Measurements from ENCODE around the gene EPHB3.

The EPHB3 gene

DNA sequence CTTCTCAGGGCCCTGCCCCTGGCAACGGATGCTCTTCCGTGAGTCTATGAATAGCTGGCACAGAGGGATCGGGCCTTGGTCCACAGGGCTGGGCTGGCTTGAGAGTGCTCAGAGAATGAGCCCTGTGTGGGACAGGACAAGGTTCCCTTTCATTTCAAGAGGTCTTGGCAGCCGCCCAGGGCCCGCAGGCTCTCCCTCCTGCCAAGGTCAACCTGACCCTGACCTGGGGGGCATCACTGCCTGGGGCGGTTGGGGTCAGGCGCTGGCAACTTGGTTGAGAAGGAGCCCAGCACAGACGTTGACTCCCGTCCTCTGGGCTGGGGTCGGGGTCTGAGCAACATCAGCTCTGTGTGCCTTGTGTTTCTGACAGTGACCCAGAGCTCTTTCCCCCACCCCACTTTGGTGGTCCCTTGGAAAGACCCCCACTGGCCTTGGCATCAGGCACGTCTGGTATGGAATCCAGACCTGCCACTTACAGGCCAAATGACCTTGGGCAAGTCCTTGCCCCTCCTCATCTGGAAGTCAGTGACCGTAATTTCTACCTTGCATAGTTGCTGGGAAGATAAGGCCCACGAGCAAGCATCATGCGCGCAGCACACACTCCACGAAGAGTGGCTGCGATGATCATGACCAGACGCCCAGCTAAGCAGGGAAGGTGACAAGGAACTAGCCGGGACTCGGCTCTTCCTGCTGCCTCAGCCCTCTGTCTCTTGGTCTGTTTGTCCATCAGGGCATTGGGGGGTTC lies 36.4 kb downstream of the EPHB3 start:
- peaks cover 16% of the 10 kb centered on the region for H3K4me1 ChIP-seq (ENCODE audit: insufficient read depth, low read length)
- no peak overlapping the region for H3K9ac ChIP-seq (ENCODE audit: low read length)
- H3K27me3 ChIP-seq (ENCODE audit: control insufficient read depth in 1 of 2, insufficient read depth in 2 of 2, low read length in 2 of 2), result peaks cover 6 to 10% of the 10 kb centered on the region in 2 donors
- H3K9me3 ChIP-seq (ENCODE audit: low read length), result no peaks in the 10 kb centered on the region
- no peaks in the 10 kb centered on the region for H3K36me3 ChIP-seq (ENCODE audit: insufficient read depth, low read length)
- no peak overlapping the region for H3K27ac ChIP-seq (ENCODE audit: low read depth, low read length)
- no peak overlapping the region for H3K4me3 ChIP-seq (ENCODE audit: low read depth in 1 of 2, low read length in 2 of 2)

- Histone ChIP-seq H3K9me3 (ENCODE audit: low read length) (no peaks in the 10 kb centered on the region), H3K36me3 (ENCODE audit: insufficient read depth, low read length) (no peaks in the 10 kb centered on the region), H3K4me1 (ENCODE audit: insufficient read depth, low read length) (peaks cover 10% of the 10 kb centered on the region), H3K9ac (ENCODE audit: low read length) (no peak overlapping the region), H3K27ac (ENCODE audit: low read depth, low read length) (no peak overlapping the region), H3K27me3 (ENCODE audit: control insufficient read depth in 1 of 2, insufficient read depth in 2 of 2, low read length in 2 of 2) (peaks cover 7 to 15% of the 10 kb centered on the region in 2 donors), H3K4me3 (ENCODE audit: low read depth in 1 of 2, low read length in 2 of 2) (no peak overlapping the region)
These were observed 37.0 kb downstream of the EPHB3 start for GRCh38 chr3:184598574-184598927.

- peaks cover 5% of the 10 kb centered on the region for H3K4me1 ChIP-seq (ENCODE audit: insufficient read depth, low read length)
- no peak overlapping the region for H3K9ac ChIP-seq (ENCODE audit: low read length)
- no peaks in the 10 kb centered on the region for H3K36me3 ChIP-seq (ENCODE audit: insufficient read depth, low read length)
- no peak overlapping the region for H3K4me3 ChIP-seq (ENCODE audit: low read depth in 1 of 2, low read length in 2 of 2)
- H3K9me3 ChIP-seq (ENCODE audit: low read length), result no peaks in the 10 kb centered on the region
- peaks cover 7 to 21% of the 10 kb centered on the region in 2 donors for H3K27me3 ChIP-seq (ENCODE audit: control insufficient read depth in 1 of 2, insufficient read depth in 2 of 2, low read length in 2 of 2)
- no peak overlapping the region for H3K27ac ChIP-seq (ENCODE audit: low read depth, low read length)
These were observed 37.6 kb downstream of the EPHB3 start for GRCh38 chr3:184599143-184599542.

DNA sequence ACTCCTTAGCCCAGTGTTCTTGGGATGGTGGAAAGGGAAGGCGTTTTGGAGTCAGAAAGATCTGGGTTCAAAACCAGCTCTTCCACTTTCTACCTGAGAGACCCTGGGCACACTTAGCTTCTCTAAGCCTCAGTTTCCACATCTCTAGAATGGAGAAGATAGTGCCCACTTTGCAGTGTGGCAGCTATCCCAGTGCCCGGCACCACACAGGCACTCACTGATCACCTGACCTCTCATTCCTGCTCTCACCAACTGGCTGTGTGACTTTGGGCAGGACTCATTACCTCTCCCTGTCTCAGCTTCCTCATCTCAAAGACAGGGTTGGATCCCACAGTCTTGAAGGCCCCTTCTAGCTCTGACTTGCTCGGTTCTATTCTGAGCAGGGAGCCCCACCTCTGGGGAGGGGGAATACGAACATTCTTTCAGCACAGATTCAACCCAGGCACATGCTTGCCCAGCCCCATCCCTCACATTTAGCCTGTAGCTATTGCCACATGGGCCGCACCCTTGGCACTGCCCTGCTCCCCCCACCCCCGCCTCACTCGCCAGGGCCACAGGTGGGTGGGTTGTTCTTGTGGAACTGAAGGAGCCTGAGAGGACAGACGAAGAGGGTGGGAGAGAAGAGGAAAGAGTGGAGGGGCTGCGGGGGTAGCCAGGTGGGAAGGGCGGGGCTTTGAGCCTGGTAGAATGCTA lies 39.2 kb downstream of the EPHB3 start:
- H3K9ac ChIP-seq (ENCODE audit: low read length), result no peak overlapping the region
- no peak overlapping the region for H3K27ac ChIP-seq (ENCODE audit: low read depth, low read length)
- H3K27me3 ChIP-seq (ENCODE audit: control insufficient read depth in 1 of 2, insufficient read depth in 2 of 2, low read length in 2 of 2), result peaks cover 12 to 34% of the 10 kb centered on the region in 2 donors
- H3K9me3 ChIP-seq (ENCODE audit: low read length), result no peaks in the 10 kb centered on the region
- no peak overlapping the region for H3K4me3 ChIP-seq (ENCODE audit: low read depth in 1 of 2, low read length in 2 of 2)
- peaks cover 14% of the 10 kb centered on the region for H3K4me1 ChIP-seq (ENCODE audit: insufficient read depth, low read length)
- no peaks in the 10 kb centered on the region for H3K36me3 ChIP-seq (ENCODE audit: insufficient read depth, low read length)

- no peak overlapping the region for H3K9ac ChIP-seq (ENCODE audit: low read length)
- H3K27me3 ChIP-seq (ENCODE audit: control insufficient read depth in 1 of 2, insufficient read depth in 2 of 2, low read length in 2 of 2), result peaks cover 12 to 34% of the 10 kb centered on the region in 2 donors
- H3K36me3 ChIP-seq (ENCODE audit: insufficient read depth, low read length), result no peaks in the 10 kb centered on the region
- H3K4me3 ChIP-seq (ENCODE audit: low read depth in 1 of 2, low read length in 2 of 2), result no peak overlapping the region
- H3K27ac ChIP-seq (ENCODE audit: low read depth, low read length), result no peak overlapping the region
- H3K4me1 ChIP-seq (ENCODE audit: insufficient read depth, low read length), result peaks cover 14% of the 10 kb centered on the region
- H3K9me3 ChIP-seq (ENCODE audit: low read length), result no peaks in the 10 kb centered on the region
These were observed 40.2 kb downstream of the EPHB3 start for GRCh38 chr3:184601576-184602371.

DNA sequence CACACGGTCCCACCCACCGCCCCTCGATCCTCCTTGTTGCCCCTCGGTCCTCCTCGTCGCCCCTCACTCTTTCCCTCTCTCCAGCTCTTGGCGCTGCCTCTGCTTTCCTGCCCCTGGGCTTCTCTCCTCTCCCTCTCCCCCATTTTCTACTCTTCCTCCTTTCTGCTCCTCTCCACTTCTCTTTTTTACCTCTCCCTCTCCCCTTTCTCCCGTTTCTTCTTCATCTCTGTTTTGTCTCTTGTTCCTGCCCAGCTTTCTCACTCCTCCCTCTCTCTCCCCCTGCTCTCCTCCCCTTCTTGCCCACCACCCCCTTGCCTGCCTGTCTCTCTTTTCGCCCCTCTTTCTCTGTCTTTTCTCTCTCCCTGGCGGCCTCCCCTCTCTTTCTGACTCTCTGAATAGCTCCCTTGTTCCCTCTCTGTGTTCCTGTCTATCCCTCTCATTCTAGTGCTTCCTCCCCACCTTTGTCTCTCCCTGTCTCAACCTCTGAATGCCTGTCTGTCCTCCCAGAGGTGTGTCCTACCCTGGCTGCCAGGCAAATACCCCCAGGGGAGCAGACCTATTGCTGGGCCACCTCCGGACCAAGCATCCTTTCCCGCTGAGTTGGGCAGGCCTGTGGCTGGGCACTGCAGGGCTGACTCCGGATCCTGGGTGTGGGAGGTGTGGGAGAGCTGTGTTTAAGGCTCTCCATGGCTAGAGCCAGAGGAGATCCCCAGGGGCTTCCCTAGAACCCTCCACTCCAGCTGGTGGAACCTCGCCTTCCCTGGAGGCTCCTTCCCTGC lies 41.0 kb downstream of the EPHB3 start:
- Histone ChIP-seq H3K4me3 (ENCODE audit: low read depth in 1 of 2, low read length in 2 of 2) (no peak overlapping the region), H3K36me3 (ENCODE audit: insufficient read depth, low read length) (no peaks in the 10 kb centered on the region), H3K27me3 (ENCODE audit: control insufficient read depth in 1 of 2, insufficient read depth in 2 of 2, low read length in 2 of 2) (peaks cover 12 to 34% of the 10 kb centered on the region in 2 donors), H3K4me1 (ENCODE audit: insufficient read depth, low read length) (peaks cover 14% of the 10 kb centered on the region), H3K9me3 (ENCODE audit: low read length) (no peaks in the 10 kb centered on the region), H3K27ac (ENCODE audit: low read depth, low read length) (no peak overlapping the region), H3K9ac (ENCODE audit: low read length) (no peak overlapping the region)

DNA sequence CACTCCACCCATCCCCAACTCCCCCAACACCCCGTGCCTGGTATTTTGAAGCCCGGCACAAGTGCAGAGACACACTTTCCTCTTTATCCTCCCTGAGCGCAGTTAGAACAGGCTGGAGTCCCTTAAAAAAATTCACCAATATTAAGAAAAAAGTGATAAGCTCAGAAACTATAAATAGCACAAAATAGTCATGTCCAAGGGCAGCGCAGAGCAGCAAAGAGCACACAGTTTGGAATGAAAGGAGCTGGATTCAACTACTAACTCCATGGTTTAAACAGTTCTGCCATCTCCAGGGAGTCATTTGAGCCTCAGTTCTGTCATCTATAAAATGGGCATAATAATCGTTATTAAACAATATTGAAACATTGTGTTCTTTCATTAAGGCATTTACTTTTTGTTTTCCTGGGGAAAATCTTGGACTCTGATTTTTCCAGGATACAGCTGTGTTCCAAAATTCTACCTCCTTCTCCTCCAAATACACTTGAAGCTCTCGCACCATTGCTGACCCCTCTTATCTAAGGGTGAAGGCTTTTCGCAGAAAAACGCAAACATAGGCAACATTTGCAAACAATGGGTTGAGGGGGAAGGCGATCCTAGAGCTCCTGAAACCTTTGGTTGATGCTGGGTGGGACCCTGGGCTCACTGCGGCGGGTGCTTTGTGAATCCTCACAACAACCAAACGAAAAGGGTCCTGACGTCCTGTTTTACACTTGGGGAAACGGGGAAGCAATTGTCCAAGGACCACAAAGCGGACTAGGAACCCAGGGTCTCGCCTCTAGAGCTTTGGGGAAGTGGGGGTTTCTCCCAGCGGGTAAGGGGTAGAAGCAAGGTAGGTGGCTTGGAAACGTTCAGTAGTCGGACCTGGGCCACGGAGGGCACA lies 41.8 kb downstream of the EPHB3 start:
- Histone ChIP-seq H3K36me3 (ENCODE audit: insufficient read depth, low read length) (no peaks in the 10 kb centered on the region), H3K4me1 (ENCODE audit: insufficient read depth, low read length) (peaks cover 14% of the 10 kb centered on the region), H3K27me3 (ENCODE audit: control insufficient read depth in 1 of 2, insufficient read depth in 2 of 2, low read length in 2 of 2) (peaks cover 12 to 34% of the 10 kb centered on the region in 2 donors), H3K9ac (ENCODE audit: low read length) (no peak overlapping the region), H3K27ac (ENCODE audit: low read depth, low read length) (no peak overlapping the region), H3K4me3 (ENCODE audit: low read depth in 1 of 2, low read length in 2 of 2) (no peak overlapping the region), H3K9me3 (ENCODE audit: low read length) (no peaks in the 10 kb centered on the region)

GRCh38 chr3:184604039-184604601 lies 42.5 kb downstream of the EPHB3 start:
- Histone ChIP-seq H3K27me3 (ENCODE audit: control insufficient read depth in 1 of 2, insufficient read depth in 2 of 2, low read length in 2 of 2) (peaks cover 12 to 34% of the 10 kb centered on the region in 2 donors), H3K9ac (ENCODE audit: low read length) (no peak overlapping the region), H3K4me1 (ENCODE audit: insufficient read depth, low read length) (peaks cover 14% of the 10 kb centered on the region), H3K36me3 (ENCODE audit: insufficient read depth, low read length) (no peaks in the 10 kb centered on the region), H3K27ac (ENCODE audit: low read depth, low read length) (no peak overlapping the region), H3K9me3 (ENCODE audit: low read length) (no peaks in the 10 kb centered on the region), H3K4me3 (ENCODE audit: low read depth in 1 of 2, low read length in 2 of 2) (peak overlapping the region in 1 of 2 donors; percentile 38)

- Histone ChIP-seq H3K9me3 (ENCODE audit: low read length) (no peaks in the 10 kb centered on the region), H3K27ac (ENCODE audit: low read depth, low read length) (no peak overlapping the region), H3K9ac (ENCODE audit: low read length) (no peak overlapping the region), H3K36me3 (ENCODE audit: insufficient read depth, low read length) (no peaks in the 10 kb centered on the region), H3K27me3 (ENCODE audit: control insufficient read depth in 1 of 2, insufficient read depth in 2 of 2, low read length in 2 of 2) (peaks cover 12 to 34% of the 10 kb centered on the region in 2 donors), H3K4me1 (ENCODE audit: insufficient read depth, low read length) (peaks cover 14% of the 10 kb centered on the region), H3K4me3 (ENCODE audit: low read depth in 1 of 2, low read length in 2 of 2) (peak overlapping the region in 1 of 2 donors; percentile 18)
These were observed 43.2 kb downstream of the EPHB3 start for GRCh38 chr3:184604615-184605290.

DNA sequence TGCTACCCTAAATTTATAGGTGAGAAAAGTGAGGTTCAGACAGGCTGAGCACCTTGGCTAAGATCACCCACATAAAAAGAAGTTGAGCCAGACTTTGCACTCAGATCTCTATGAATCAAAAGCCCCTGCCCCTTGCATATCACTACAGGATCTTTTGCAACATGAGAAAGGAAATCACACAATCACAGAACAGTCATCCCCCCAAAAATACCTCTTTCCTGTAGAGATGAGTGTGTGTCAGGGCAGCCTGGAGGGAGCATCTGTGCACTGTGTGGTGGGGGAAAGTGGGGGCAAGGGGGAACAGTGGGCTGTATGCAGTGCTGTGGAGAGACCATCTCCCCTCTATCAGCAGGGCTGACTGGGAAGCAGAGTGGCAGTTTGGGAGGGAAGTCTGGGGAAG lies 46.6 kb downstream of the EPHB3 start:
- Histone ChIP-seq H3K9me3 (ENCODE audit: low read length) (no peaks in the 10 kb centered on the region), H3K36me3 (ENCODE audit: insufficient read depth, low read length) (no peaks in the 10 kb centered on the region), H3K9ac (ENCODE audit: low read length) (no peak overlapping the region), H3K27ac (ENCODE audit: low read depth, low read length) (no peak overlapping the region), H3K4me1 (ENCODE audit: insufficient read depth, low read length) (peaks cover 9% of the 10 kb centered on the region), H3K4me3 (ENCODE audit: low read depth in 1 of 2, low read length in 2 of 2) (no peak overlapping the region), H3K27me3 (ENCODE audit: control insufficient read depth in 1 of 2, insufficient read depth in 2 of 2, low read length in 2 of 2) (peaks cover 4 to 26% of the 10 kb centered on the region in 2 donors)
